C4-2B (cell line): ENCODE data around the gene SSU72.
"Not testable (repeated sequence)": the region's sequence is repeated elsewhere in the genome, so short reads cannot be mapped to it uniquely, and the experiment has no call there.

Experiments
- H3K27ac ChIP-seq: fragments of 450-650 bp; 2 replicates; pipeline ENCODE4 v1.5.1; 2017
- CTCF ChIP-seq: fragments of 450-650 bp; conservative IDR thresholded peaks from 2 replicates; pipeline ENCODE4 v1.5.1; 2017; ENCODE audit warnings: mild to moderate bottlenecking
- ZFX ChIP-seq: fragments of 450-650 bp; IDR thresholded peaks from 2 replicates; pipeline ENCODE4 v1.6.1; 2017

Gene SSU72

GRCh38 chr1:1536019-1536937 is 38.4 kb downstream of the SSU72 start:
- no peak for TF ChIP-seq ZFX
- no peak for TF ChIP-seq CTCF
- H3K27ac ChIP-seq: no peak overlapping the region

- no peak for TF ChIP-seq CTCF
- TF ChIP-seq ZFX: no peak
- H3K27ac ChIP-seq: no peak overlapping the region
These were observed 39.3 kb downstream of the SSU72 start for GRCh38 chr1:1535201-1536018.

- TF ChIP-seq CTCF: no peak
- no peak for TF ChIP-seq ZFX
These were observed 40.1 kb downstream of the SSU72 start for GRCh38 chr1:1534401-1535154.

GRCh38 chr1:1533894-1534291 is 40.8 kb downstream of the SSU72 start:
- not testable (repeated sequence) for H3K27ac ChIP-seq

More at GRCh38 chr1:1534401-1535154, 40.1 kb downstream of the SSU72 start:
- no peak overlapping the region for H3K27ac ChIP-seq

GRCh38 chr1:1533176-1533893 is 41.3 kb downstream of the SSU72 start:
- not testable (repeated sequence) for H3K27ac ChIP-seq

GRCh38 chr1:1531947-1532346 is 42.7 kb downstream of the SSU72 start:
- H3K27ac ChIP-seq: no peak overlapping the region
- TF ChIP-seq CTCF (no peak), ZFX (no peak)

- no peak overlapping the region for H3K27ac ChIP-seq
- TF ChIP-seq CTCF (no peak), ZFX (no peak)
These were observed 44.7 kb downstream of the SSU72 start for GRCh38 chr1:1529936-1530335.
